ENCODE data around the gene YWHAE.

DNA sequence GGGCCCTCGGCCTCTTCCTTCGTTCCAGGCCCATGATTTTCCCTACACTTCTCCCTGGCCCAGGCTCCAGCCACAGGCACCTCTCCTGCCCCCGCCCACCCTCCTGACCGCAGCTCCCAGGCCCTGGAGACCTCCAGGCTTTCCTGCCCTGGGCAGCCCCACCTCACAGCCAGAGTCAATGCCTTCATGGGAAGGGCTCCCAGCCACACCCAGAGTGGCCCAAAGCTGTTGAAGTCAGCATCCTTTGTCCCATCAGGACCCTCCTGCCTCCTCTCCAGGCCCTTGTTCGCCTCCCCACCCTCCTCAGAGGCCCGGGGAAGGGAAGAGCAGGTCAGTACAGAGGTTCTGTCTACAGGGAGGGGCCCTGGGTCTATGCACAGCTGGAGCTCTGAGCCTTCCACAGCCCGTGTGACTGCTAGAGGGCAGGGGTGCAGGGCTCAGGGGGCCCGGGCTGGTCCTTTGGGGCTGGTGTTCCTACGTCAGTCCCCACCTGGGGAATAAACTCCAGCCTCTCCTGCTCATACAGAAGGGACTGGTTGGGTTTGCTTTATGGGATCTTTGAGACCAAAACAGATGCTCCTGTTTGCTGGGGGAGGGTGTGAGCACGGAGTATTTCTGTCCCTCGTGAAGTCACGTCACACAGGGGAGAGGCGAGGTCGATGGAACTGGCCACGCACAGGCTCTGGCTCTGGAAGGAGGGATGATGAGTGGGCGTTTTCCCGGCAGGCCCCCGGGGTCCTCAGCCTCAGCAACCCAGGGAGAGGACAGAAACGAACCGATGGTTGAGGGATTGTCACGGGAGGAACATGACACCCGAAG, 100.3 kb downstream of the YWHAE start:
- no peak for TF ChIP-seq POLR2AphosphoS5 (IDR thresholded peaks at IDR 0.05; ENCODE audit: low read depth, low read length)
- TF ChIP-seq POU2F2 (IDR thresholded peaks at IDR 0.05; ENCODE audit: low read depth, low read length): no peak
- no peak for TF ChIP-seq TAF1 (IDR thresholded peaks at IDR 0.05; ENCODE audit: low read depth, low read length)
- no peak for TF ChIP-seq POLR2A (IDR thresholded peaks at IDR 0.05; ENCODE audit: low read depth, low read length)
- no peak for TF ChIP-seq SPI1 (IDR thresholded peaks at IDR 0.05; ENCODE audit: low read depth, low read length)
- no peak for TF ChIP-seq PAX5 (IDR thresholded peaks at IDR 0.05; ENCODE audit: insufficient read depth, low read length, severe bottlenecking)

Data from GM12891 (cell line).